ENCODE data around the gene GPD1L. TPM values are rescaled to one million over a fixed set of nuclear protein-coding genes. Genes with fewer than 3 reads are reported as not detected.

Gene GPD1L
- polyA plus RNA-seq, 1 donor from 2014 or later, result 18.2 TPM

DNA sequence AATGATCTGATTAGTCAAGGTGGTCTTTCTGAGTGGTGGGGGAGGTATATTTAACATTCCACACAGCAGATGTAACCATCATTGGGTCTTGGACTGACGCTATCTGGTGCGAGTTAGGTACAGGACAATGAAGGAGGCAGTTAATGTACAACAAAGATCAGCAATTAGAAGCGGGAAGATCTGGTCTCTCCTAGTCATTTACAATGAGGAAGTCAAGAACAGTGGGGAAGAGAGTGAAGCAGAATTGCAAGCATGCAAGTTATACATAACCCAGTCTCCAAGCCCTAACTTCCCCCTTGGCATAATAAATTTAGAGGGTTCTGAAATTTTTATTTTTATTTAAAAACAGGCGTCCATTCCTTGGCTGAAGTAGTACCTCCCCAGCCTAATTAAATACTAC lies 14.1 kb downstream of the GPD1L start:
- H3K27me3 ChIP-seq (ENCODE audit: insufficient read depth, low read depth, low read length), result no peaks in the 10 kb centered on the region
- H3K9ac ChIP-seq (ENCODE audit: low read length), result no peak overlapping the region
- H3K4me2 ChIP-seq (ENCODE audit: low read length), result no peak overlapping the region
- H3K79me2 ChIP-seq (replicated peaks; ENCODE audit: insufficient read depth, low read length), result no peaks in the 10 kb centered on the region
- no peak overlapping the region for H3K27ac ChIP-seq (ENCODE audit: low read length)
- H2AFZ ChIP-seq (ENCODE audit: low read depth, low read length), result no peak overlapping the region
- H3K36me3 ChIP-seq (ENCODE audit: insufficient read depth, low read length), result no peaks in the 10 kb centered on the region
- no peaks in the 10 kb centered on the region for H3F3A ChIP-seq (ENCODE audit: insufficient read depth, low read length, poor library complexity, severe bottlenecking)
- H3K9me3 ChIP-seq (ENCODE audit: low read length), result no peaks in the 10 kb centered on the region
- no peak overlapping the region for H3K4me3 ChIP-seq (ENCODE audit: low read length)
- H4K20me1 ChIP-seq (ENCODE audit: insufficient read depth), result no peaks in the 10 kb centered on the region
- no peaks in the 10 kb centered on the region for H3K9me2 ChIP-seq (ENCODE audit: insufficient read depth, low read length)
- no peak for TF ChIP-seq RAD21 (conservative IDR thresholded peaks at IDR 0.05)
- TF ChIP-seq, protein P1, sequence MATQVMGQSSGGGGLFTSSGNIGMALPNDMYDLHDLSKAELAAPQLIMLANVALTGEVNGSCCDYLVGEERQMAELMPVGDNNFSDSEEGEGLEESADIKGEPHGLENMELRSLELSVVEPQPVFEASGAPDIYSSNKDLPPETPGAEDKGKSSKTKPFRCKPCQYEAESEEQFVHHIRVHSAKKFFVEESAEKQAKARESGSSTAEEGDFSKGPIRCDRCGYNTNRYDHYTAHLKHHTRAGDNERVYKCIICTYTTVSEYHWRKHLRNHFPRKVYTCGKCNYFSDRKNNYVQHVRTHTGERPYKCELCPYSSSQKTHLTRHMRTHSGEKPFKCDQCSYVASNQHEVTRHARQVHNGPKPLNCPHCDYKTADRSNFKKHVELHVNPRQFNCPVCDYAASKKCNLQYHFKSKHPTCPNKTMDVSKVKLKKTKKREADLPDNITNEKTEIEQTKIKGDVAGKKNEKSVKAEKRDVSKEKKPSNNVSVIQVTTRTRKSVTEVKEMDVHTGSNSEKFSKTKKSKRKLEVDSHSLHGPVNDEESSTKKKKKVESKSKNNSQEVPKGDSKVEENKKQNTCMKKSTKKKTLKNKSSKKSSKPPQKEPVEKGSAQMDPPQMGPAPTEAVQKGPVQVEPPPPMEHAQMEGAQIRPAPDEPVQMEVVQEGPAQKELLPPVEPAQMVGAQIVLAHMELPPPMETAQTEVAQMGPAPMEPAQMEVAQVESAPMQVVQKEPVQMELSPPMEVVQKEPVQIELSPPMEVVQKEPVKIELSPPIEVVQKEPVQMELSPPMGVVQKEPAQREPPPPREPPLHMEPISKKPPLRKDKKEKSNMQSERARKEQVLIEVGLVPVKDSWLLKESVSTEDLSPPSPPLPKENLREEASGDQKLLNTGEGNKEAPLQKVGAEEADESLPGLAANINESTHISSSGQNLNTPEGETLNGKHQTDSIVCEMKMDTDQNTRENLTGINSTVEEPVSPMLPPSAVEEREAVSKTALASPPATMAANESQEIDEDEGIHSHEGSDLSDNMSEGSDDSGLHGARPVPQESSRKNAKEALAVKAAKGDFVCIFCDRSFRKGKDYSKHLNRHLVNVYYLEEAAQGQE (IDR thresholded peaks at IDR 0.05; ENCODE audit: borderline replicate concordance), result no peak
- TF ChIP-seq POLR2AphosphoS5 (IDR thresholded peaks at IDR 0.05), result no peak
- no peak for TF ChIP-seq SMC3 (conservative IDR thresholded peaks at IDR 0.05; ENCODE audit: poor library complexity)
- no peak for TF ChIP-seq MXI1 (conservative IDR thresholded peaks at IDR 0.05; ENCODE audit: poor library complexity, severe bottlenecking)
- TF ChIP-seq TAF1 (IDR thresholded peaks at IDR 0.05; ENCODE audit: low read depth), result no peak
- TF ChIP-seq, protein P2, sequence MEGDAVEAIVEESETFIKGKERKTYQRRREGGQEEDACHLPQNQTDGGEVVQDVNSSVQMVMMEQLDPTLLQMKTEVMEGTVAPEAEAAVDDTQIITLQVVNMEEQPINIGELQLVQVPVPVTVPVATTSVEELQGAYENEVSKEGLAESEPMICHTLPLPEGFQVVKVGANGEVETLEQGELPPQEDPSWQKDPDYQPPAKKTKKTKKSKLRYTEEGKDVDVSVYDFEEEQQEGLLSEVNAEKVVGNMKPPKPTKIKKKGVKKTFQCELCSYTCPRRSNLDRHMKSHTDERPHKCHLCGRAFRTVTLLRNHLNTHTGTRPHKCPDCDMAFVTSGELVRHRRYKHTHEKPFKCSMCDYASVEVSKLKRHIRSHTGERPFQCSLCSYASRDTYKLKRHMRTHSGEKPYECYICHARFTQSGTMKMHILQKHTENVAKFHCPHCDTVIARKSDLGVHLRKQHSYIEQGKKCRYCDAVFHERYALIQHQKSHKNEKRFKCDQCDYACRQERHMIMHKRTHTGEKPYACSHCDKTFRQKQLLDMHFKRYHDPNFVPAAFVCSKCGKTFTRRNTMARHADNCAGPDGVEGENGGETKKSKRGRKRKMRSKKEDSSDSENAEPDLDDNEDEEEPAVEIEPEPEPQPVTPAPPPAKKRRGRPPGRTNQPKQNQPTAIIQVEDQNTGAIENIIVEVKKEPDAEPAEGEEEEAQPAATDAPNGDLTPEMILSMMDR (IDR thresholded peaks at IDR 0.05; ENCODE audit: poor library complexity, severe bottlenecking), result no peak
- TF ChIP-seq EZH2 (IDR thresholded peaks at IDR 0.05; ENCODE audit: borderline replicate concordance, insufficient read depth, low read length, poor library complexity, severe bottlenecking), result no peak
- TF ChIP-seq EP300 (conservative IDR thresholded peaks at IDR 0.05; ENCODE audit: poor library complexity, severe bottlenecking), result no peak

DNA sequence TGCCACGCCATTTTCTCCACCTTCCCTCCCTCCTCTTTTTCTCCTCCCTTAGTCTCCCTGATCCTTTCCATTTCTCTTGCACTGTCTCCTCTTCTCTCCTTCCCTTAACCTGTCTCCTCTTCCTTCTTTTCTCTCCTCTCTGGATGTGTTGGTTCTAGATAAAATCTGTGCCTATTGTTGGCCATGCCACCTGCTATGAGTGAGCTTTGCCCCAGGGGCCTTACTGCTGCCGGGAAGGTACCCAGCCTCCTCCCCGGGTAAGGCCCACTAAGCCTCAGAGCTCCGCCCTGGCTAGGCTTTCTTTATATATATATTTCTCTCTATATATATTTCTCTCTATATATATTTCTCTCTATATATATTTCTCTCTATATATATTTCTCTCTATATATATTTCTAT lies 14.7 kb downstream of the GPD1L start:
- Histone ChIP-seq H3K27me3 (ENCODE audit: insufficient read depth, low read depth, low read length) (no peaks in the 10 kb centered on the region), H3K9ac (ENCODE audit: low read length) (no peak overlapping the region), H4K20me1 (ENCODE audit: insufficient read depth) (no peaks in the 10 kb centered on the region), H3K4me2 (ENCODE audit: low read length) (no peak overlapping the region), H3K9me2 (ENCODE audit: insufficient read depth, low read length) (no peaks in the 10 kb centered on the region), H2AFZ (ENCODE audit: low read depth, low read length) (no peak overlapping the region), H3F3A (ENCODE audit: insufficient read depth, low read length, poor library complexity, severe bottlenecking) (no peaks in the 10 kb centered on the region), H3K27ac (ENCODE audit: low read length) (no peak overlapping the region), H3K4me3 (ENCODE audit: low read length) (no peak overlapping the region), H3K36me3 (ENCODE audit: insufficient read depth, low read length) (no peaks in the 10 kb centered on the region), H3K9me3 (ENCODE audit: low read length) (no peaks in the 10 kb centered on the region), H3K79me2 (replicated peaks; ENCODE audit: insufficient read depth, low read length) (no peaks in the 10 kb centered on the region)
- no peak for TF ChIP-seq MXI1 (conservative IDR thresholded peaks at IDR 0.05; ENCODE audit: poor library complexity, severe bottlenecking)
- no peak for TF ChIP-seq RAD21 (conservative IDR thresholded peaks at IDR 0.05)
- TF ChIP-seq, protein P2 (IDR thresholded peaks at IDR 0.05; ENCODE audit: poor library complexity, severe bottlenecking), result no peak
- TF ChIP-seq EP300 (conservative IDR thresholded peaks at IDR 0.05; ENCODE audit: poor library complexity, severe bottlenecking), result no peak
- TF ChIP-seq TAF1 (IDR thresholded peaks at IDR 0.05; ENCODE audit: low read depth), result no peak
